ENCODE data around the gene PICK1. TPM values are rescaled to one million over a fixed set of nuclear protein-coding genes. Genes with fewer than 3 reads are reported as not detected.

Gene PICK1
- total RNA-seq, 1 donor from 2014 or later = 53.9 TPM

DNA sequence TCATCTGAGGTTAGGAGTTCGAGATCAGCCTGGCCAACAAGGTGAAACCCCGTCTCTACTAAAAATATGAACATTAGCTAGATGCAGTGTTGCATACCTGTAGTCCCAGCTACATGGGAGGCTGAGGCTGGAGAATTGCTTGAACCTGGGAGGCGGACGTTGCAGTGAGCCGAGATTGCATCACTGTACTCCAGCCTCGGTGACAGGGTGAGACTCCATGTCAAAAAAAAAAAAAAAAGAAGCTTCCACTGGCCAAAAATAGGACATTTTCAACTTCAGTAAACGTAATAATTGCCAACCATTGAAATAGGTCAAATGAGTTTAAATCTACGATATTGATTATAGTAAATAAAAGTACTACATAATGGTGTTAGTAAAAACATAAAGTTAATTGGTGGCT lies 46.4 kb downstream of the PICK1 start:
- Histone ChIP-seq H3K36me3 (ENCODE audit: control insufficient read depth, insufficient read depth, low read length) (no peaks in the 10 kb centered on the region), H3K4me3 (ENCODE audit: low read depth, low read length) (no peak overlapping the region), H3K27me3 (ENCODE audit: control insufficient read depth, insufficient read depth, low read length) (no peaks in the 10 kb centered on the region)
- no peak for DNase-seq (ENCODE audit: low read depth)
- TF ChIP-seq, protein P1, sequence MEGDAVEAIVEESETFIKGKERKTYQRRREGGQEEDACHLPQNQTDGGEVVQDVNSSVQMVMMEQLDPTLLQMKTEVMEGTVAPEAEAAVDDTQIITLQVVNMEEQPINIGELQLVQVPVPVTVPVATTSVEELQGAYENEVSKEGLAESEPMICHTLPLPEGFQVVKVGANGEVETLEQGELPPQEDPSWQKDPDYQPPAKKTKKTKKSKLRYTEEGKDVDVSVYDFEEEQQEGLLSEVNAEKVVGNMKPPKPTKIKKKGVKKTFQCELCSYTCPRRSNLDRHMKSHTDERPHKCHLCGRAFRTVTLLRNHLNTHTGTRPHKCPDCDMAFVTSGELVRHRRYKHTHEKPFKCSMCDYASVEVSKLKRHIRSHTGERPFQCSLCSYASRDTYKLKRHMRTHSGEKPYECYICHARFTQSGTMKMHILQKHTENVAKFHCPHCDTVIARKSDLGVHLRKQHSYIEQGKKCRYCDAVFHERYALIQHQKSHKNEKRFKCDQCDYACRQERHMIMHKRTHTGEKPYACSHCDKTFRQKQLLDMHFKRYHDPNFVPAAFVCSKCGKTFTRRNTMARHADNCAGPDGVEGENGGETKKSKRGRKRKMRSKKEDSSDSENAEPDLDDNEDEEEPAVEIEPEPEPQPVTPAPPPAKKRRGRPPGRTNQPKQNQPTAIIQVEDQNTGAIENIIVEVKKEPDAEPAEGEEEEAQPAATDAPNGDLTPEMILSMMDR (IDR thresholded peaks at IDR 0.05; ENCODE audit: insufficient read depth, low read length, poor library complexity, severe bottlenecking) = no peak

DNA sequence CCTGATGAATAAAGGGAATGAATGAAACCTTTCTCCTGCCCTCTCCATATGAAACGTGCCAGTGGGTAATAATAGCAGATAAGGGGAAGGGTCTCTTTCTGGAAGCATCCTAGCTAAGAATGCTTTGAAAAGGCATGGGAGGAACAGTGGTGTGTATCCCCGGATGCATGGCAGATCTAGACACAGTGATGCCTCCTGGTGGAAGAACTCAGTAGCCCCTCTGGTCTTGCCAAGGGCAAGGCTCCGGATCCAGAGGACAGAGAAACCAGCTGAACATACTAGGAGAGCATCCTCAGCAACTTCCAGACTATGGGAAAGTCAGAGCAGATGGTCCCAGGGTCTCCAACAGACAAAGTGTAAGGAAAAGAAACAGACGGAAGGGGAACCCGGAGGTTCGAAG lies 46.9 kb downstream of the PICK1 start:
- Histone ChIP-seq H3K36me3 (ENCODE audit: control insufficient read depth, insufficient read depth, low read length) (no peaks in the 10 kb centered on the region), H3K27me3 (ENCODE audit: control insufficient read depth, insufficient read depth, low read length) (no peaks in the 10 kb centered on the region), H3K4me3 (ENCODE audit: low read depth, low read length) (no peak overlapping the region)
- TF ChIP-seq, protein P1 (IDR thresholded peaks at IDR 0.05; ENCODE audit: insufficient read depth, low read length, poor library complexity, severe bottlenecking) = peak; percentile 41
- DNase-seq (ENCODE audit: low read depth) = no peak

DNA sequence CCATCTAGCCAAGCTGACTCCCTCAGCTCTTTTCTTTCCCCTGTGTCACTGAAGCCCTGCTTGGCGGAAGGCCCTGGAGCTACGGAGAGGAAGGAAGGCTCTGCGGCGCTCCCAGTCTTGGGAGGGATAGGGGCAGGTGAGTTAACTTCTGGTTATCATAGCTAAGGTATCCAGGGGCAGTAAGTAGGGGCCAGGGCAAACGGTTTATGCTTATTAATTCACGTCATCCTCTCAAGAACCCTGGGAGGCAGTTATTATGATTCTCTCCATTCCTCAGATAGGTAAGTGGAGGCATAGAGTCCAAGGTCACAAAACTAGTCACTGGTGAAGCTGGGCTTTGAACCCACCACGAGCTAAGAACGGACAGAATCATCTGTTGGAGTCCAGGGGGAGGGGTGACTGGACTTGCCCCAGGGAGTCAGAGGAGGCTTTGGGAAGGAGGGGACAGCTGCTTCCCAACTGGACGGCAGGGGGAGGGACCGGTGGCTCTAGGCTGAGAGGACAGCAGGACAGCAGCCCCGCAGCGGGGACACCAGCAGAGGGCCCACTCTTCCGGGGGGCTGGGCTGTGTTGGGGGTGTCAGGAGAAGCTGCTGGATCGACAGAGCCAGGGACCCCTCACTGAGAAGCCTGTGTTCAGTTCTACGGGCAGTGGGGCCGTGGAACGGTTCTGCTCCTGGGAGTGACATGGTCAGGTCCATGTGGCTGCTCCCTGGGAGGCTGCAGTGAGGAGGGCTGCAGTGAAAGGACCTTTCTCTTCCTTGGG lies 49.8 kb downstream of the PICK1 start:
- Histone ChIP-seq H3K27me3 (ENCODE audit: control insufficient read depth, insufficient read depth, low read length) (no peaks in the 10 kb centered on the region), H3K4me3 (ENCODE audit: low read depth, low read length) (no peak overlapping the region), H3K36me3 (ENCODE audit: control insufficient read depth, insufficient read depth, low read length) (no peaks in the 10 kb centered on the region)
- TF ChIP-seq, protein P1 (IDR thresholded peaks at IDR 0.05; ENCODE audit: insufficient read depth, low read length, poor library complexity, severe bottlenecking) = no peak
- DNase-seq (ENCODE audit: low read depth) = no peak

DNA sequence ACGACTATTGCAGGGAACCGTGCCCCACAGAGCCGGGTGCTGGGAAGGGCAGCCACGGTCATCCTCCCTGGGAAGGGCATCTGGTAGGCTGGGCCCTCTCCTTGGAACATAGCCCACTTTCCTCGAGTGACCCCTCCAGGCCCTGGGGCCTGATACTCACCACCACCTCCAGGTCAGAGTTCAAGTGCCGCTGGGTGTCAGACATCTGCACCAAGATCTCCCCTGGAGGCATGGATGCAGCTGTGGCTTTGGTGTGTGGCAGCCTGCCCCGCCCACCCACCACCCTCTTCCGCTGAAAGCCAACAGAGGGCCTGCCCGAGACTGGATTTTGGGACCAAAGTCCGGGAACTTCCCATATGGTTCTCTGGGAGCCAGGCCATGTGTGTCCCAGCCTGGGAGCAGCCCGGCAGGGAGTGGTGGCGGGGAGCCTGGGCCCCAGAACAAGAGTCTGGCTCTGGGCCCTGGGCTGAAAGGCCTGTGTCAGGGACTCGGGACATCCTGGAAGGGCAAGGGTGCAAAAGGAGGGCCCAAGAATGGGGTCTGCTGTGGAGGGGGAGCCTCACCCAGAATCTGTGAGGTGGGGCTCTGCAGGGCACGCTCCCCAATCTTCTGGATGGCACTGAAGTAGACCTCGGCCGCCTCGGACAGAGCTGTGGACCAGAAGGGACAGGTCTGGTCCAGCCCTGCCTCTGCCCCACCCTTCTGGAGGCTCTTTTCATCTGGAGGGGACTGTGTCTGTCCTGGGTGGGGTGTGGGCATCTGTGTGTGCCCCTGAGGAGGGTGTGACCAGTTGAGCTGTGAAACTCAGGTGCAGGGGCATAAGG lies 50.7 kb downstream of the PICK1 start:
- H3K36me3 ChIP-seq (ENCODE audit: control insufficient read depth, insufficient read depth, low read length) = no peaks in the 10 kb centered on the region
- no peak overlapping the region for H3K4me3 ChIP-seq (ENCODE audit: low read depth, low read length)
- TF ChIP-seq, protein P1 (IDR thresholded peaks at IDR 0.05; ENCODE audit: insufficient read depth, low read length, poor library complexity, severe bottlenecking) = no peak
- H3K27me3 ChIP-seq (ENCODE audit: control insufficient read depth, insufficient read depth, low read length) = no peaks in the 10 kb centered on the region
- DNase-seq (ENCODE audit: low read depth) = no peak

DNA sequence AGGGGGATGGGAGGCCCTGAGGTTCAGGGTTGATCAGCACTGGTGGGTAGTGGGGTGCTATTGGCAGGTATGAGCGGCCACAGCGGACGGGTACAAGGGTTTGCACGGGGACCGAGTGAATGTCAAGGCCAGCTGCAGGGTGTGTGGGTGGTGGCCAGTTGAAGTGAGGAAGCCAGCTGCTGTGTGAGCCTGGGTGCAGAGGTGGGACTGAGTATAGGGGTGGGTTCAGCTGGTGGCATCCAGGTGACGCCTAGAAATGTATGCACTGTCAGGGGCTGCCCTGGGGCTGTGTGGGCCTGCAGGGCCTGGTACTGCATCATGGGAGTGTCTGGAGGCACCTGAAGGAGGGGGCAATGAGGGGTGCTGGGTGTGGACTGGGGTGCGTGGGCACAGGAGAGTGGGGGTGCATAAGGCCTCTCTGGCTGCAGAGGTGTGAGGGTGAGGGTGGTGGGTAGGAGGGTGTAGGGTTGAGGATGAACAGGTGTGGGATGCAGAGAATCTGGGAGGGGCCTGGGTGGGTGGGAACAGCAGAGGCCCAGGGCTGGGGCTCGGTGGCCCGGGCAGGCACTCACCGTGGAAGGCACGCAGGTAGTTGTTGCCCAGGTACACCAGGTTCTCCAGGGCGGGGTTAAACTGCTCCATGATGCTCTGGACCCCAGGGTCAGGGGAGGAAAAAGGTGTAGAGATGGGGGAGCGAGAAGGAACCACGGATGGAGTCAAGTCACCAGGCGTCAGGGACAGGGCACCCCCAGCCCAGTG lies 51.5 kb downstream of the PICK1 start:
- H3K36me3 ChIP-seq (ENCODE audit: control insufficient read depth, insufficient read depth, low read length) = no peaks in the 10 kb centered on the region
- TF ChIP-seq, protein P1 (IDR thresholded peaks at IDR 0.05; ENCODE audit: insufficient read depth, low read length, poor library complexity, severe bottlenecking) = no peak
- no peak for DNase-seq (ENCODE audit: low read depth)
- H3K4me3 ChIP-seq (ENCODE audit: low read depth, low read length) = no peak overlapping the region
- H3K27me3 ChIP-seq (ENCODE audit: control insufficient read depth, insufficient read depth, low read length) = peaks cover under 1% of the 10 kb centered on the region

Data from kidney epithelial cell (primary cell).